NCI-H2107 treated with DMSO at 0.1 percent for 48 hours (cell line): ENCODE results near the gene DGKH.
A peak's percentile ranks its signal among the peaks of the same experiment; 100 is the strongest.

Source experiments
- DNase-seq: peaks from one replicate; lab custom pipeline; 2025; ENCODE audit not compliant: unreplicated experiment; lab: John Stamatoyannopoulos, UW

DGKH gene, protein sequence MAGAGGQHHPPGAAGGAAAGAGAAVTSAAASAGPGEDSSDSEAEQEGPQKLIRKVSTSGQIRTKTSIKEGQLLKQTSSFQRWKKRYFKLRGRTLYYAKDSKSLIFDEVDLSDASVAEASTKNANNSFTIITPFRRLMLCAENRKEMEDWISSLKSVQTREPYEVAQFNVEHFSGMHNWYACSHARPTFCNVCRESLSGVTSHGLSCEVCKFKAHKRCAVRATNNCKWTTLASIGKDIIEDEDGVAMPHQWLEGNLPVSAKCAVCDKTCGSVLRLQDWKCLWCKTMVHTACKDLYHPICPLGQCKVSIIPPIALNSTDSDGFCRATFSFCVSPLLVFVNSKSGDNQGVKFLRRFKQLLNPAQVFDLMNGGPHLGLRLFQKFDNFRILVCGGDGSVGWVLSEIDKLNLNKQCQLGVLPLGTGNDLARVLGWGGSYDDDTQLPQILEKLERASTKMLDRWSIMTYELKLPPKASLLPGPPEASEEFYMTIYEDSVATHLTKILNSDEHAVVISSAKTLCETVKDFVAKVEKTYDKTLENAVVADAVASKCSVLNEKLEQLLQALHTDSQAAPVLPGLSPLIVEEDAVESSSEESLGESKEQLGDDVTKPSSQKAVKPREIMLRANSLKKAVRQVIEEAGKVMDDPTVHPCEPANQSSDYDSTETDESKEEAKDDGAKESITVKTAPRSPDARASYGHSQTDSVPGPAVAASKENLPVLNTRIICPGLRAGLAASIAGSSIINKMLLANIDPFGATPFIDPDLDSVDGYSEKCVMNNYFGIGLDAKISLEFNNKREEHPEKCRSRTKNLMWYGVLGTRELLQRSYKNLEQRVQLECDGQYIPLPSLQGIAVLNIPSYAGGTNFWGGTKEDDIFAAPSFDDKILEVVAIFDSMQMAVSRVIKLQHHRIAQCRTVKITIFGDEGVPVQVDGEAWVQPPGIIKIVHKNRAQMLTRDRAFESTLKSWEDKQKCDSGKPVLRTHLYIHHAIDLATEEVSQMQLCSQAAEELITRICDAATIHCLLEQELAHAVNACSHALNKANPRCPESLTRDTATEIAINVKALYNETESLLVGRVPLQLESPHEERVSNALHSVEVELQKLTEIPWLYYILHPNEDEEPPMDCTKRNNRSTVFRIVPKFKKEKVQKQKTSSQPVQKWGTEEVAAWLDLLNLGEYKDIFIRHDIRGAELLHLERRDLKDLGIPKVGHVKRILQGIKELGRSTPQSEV

DNA sequence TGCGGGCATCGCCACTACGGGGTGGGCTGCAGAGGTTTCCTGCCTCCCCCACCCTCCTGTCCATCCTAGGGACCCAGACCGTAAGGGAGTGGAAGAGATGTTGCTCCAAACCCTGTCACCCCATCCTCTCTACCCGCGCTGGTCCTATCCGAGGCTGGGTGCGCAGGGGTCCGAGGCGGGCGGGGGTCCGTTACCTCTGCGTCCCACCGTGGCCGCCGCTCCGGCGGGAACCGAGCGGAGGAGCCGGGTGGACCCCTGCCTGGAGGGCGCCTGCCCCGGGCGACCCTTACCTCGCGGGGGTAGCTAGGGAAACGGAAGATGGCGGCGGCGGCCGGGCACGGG lies at the start of gene DGKH:
TSS of gene DGKH (plus strand) at position 307 of the 342 bp plus-strand sequence. CDS start 126 bp downstream, outside the sequence.
- no peak for DNase-seq

DNA sequence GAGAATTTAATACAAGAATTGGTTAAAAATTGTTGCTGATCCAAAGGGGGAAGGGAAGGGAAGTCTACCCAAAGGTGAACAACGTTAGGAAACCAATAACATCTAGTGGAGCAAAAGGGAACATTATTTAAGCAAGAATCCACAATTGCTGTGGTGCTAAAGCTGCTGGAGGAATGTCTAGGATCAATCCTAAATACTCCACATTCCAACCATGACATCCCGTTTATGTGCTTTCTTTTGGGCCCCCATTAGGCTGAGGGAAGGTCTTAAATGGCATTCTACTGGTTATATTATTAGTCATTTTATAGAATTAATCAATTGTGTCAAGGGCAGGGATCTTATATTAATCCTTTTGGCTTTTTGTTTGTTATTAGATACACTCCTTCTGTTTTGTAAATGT lies 47.6 kb upstream of the DGKH start:
- no peak for DNase-seq

DNA sequence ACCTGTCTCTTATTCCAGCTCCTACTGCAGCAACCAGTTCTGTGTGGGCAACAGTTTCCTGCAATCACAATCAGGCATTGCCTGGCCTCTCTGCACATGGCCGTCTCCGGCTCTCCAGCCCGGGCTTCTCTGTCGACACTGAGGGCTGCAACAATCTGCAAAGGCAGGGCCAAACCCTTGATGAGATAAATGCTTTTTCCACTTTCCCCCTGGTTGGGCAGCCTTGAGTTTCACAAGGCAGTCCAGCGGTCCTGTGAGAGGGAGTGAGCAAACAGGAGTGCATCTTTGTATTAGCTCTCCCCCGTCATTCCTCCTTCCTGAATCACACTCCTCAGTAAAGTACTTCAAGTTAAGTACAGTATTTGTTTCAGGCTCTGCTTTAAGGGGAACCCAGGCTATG lies 46.9 kb upstream of the DGKH start:
- no peak for DNase-seq

DNA sequence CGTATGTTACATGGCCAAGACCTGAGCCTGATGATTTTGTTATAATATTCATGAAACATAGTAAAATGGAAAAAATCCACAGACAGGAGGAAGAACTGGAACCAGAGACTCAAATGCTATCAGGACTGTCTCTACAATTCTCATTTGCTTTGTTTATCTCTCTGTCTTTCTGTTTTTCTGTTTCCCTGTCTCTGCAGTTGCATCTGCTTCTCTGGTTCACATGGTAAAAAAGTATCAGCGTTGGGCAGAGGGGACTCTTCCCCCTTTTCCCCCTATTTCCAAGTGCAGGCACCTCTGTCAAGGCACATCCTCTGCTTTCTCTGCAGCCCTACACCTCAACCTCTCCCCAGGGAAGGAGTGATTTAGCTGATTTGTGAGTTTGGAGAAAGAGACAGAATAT lies 46.4 kb upstream of the DGKH start:
- DNase-seq, result no peak

DNA sequence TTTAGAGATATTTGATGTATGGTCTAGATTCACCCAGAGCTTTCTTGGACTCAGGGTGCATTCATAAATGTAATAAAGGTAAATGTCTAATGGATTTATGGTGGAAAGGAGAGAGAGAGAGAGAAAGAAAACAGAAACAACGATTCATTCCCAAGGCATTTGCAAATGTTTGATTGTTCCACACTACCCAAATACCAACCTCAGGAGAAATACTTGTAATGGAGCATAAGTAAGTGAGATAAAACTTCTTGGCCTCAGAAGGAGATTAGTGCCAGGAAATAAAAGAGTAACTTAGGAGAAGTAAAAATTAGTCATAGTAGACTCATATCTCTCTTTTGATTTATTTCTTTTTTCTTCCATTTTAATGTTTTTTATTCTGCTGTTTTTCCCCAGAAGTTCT lies 40.6 kb upstream of the DGKH start:
- DNase-seq, result no peak

DNA sequence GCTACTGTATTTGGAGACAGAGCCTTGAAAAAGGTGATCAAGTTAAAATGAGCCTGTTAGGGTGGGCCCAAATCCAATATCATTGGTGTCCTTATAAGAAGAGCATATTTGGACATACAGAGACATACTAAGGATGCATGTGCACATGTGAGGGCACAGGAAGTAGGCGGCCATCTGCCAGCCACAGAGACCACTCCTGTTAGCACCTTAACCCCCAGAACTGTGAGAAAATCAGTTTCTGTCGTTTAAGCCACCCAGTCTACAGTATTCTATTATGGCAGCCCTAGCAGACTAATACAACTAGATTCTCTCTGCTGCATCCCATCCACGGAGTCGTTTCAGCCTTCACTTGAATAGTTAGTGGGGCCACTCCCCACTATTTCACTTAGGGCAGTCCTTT lies 39.4 kb upstream of the DGKH start:
- no peak for DNase-seq

DNA sequence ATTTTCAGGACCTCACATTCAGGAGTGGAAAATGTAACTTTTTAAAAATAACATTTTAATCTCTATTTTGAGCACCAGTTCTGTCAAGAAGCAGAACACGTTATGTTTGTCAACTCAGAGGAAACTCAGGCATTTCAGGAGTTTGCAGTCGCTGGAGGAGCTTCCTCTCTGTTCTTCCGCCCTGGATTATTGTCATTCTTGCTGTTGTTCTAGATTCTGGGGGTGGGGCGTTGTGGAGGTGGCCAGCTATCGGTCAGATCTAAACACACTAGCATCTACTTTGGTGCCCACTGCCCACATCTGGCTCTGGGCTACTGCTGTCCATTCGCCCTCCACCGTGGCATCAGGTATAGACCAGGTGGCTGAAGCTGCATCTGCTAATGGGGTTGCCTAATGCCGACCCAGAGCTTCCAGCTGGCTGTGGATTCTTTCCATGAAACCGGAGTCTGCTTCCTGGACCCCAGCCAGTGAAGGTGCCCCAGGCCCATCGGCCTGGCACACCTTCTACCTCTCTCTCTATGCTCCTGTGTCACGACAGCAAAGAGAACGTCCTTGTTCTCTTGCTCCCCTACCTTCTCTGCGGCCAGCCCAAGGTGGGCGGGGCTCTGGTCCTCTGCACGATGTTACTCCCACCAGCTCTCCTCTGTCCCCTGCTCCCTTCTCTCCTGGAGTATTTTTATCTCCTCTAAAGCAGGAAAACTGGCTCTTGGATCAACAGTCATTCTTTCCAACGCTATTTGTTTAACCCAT lies 36.7 kb upstream of the DGKH start:
- peak; percentile 0 for DNase-seq

DNA sequence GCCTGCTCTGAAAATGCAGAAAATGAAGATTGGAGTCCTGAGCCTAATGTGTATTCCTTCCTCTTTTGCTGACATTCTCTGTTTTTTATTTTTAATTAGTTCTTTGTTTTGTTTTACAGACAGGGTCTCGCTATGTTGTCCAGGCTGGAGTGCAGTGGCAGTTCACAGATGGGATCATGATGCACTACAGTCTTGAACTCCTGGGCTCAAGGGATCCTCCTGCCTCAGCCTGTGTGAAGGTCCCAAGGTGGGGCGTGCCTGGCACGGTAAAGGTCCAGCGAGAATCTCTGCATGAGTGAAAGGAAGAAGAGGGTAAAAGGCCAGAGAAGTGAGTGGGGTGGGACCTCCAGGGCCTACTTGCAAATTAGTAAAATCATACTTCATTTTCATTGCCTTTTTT lies 34.3 kb upstream of the DGKH start:
- no peak for DNase-seq

DNA sequence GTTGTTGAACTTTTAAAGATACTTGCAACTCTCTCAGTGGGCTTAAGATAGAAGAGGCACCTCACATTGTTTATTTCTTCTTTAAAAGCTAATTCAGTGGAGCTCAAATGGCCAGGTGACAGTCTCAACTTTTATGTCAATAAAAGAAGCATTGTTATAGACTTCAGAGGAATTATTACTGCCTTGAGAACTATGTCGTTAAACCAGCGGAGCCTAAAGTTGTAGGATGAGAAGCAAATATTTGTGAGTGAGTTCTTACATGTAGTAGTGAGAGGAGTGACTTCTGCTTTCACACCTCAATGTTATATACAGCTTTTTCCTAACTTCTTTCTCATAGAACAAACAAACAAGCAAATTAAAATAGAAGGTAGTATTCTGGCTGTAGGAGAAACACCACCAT lies 31.2 kb upstream of the DGKH start:
- no peak for DNase-seq

DNA sequence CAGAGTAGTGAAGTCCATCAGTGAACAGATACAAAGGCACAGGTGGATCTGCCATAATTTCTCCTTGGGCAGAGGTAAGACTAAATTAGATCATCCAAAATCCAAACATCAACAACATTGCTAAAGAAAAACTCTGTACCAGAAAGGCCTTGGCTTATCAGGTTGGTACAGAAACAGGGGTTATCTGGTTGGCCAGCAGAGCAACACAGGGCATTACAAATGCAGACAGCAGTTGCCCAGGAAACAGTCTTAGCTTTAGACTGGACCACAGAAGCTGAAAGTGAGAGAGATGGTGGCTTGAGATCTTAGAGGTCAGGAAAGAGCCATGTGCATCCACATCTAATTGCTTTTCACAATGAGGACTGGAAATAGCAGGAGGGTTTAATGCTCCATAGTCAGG lies 26.6 kb upstream of the DGKH start:
- DNase-seq, result no peak

DNA sequence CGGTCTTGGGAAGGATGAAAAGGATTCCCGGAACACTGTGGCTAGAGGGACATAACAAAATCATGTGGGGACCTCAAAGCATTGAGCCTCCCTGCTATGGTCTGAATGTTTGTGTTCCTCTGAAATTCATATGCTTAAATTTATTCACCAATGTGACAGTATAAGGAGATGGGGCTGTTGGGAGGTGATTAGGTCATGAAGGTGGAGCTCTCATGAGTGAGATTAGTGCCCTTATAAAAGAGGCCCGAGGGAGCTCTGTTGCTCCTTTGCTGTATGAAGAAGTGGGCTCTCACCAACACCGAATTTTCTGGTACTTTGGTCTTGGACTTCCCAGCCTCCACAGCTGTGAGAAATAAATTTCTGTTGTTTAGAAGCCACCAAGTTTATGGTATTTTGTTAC lies 26.1 kb upstream of the DGKH start:
- no peak for DNase-seq

DNA sequence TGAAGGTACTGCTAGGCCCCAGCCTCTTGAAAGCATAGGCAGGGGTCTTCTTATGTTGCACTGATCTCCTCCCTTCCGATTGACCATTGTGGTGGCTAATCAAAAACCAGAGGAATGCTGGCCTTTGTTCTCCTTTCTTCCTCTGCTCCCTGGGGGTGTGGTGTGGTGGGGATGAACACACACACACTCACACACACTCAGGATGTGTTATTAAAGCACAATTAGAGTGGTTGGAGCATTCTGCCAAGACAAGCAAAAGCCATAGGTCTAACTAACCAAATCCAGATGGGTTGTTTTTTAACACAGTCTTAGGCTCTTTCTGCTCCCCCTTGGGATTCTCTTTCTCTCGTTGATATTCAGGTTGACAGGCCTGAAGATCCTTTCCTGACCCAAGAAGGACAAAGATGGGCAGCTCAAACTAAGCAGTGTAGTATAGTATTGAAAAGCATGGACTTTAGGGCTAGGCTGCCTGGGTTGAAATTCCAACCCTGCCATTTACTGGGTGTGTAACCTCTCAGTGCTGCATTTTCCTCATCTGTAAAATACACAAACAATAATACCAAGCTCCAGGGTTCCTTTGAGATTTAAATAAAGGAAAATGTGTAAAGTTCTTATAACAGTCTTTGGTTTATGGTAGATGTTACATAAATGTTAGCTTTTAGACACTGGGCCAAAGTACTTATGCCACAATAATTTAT lies 25.5 kb upstream of the DGKH start:
- DNase-seq, result no peak

DNA sequence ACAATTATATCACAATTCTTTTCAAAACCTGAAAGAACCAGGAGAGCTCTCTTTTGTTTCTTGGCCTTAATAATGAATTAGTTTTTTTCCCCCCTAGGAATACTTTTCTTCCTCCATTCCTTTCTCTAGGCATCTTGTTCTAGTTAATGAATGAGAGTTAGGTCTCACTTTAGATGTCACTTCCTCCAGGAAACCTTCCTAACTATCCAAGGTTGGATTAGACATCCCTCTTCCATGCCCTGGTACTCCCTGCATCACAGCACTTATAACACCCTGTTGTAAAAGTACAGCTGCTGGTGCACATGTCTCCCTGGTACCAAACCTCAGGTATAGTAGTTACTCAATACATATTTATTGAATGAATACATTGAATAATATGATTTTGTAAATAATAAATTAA lies 21.2 kb upstream of the DGKH start:
- no peak for DNase-seq

DNA sequence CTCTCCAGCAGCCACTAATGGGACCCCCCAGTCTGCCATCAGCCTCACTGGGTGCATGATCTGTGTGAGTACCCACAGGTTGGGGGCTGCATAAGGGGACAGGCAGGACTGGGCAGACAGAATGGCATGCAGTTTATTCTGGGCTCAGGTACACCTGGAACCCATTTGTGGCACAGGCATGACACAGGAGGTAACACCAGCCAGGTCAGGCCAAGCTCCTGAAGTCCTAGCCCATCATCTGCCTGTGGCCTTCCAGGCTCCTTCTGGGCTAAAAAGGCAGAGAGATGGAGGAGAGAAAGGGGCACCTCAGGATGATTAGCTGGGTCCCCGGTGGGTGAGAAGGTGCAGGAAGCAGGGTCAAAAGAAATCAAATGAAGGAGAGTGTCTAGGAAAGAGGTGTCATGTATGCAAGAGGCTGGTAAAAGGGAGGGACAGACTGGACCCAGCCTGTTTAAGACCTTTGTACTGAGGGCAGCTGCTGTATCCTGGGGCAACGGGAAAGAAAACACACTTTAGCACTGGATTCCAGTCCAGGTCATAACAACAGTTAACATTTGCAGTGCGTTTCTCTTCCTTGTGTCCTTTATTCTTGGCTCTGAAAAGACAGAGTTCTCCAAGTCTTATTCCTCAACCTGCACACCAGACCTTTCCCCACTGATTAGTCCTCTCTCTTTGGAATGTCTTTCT lies 20.2 kb upstream of the DGKH start:
- DNase-seq, result no peak

DNA sequence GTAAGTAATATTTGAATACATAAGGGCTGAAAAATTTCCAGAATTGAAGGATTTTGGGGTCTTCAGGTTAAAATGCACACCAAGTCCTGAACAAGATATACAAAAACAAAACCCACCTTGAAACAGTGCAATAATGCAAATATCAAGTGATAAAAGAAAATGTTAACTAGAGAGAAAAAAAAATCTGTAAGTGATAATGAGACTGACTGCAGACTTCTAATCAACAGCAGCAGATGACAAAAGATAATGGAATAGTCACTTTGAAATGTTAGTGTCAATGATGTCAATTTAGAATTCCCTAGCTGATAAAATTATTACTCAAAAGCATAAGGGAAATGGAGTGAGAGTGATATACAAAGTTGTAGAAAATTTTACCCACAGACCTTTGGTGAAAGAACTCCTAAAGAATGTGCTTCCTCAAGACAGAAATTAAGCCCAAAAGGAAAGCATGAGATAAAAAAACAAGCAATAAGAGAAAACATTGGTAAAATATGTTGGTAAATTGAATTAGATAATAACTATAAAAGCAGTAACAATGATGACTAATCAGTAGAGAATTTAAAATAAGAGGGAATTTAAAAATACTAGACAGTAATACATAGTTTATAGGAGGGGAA lies 12.4 kb upstream of the DGKH start:
- no peak for DNase-seq

DNA sequence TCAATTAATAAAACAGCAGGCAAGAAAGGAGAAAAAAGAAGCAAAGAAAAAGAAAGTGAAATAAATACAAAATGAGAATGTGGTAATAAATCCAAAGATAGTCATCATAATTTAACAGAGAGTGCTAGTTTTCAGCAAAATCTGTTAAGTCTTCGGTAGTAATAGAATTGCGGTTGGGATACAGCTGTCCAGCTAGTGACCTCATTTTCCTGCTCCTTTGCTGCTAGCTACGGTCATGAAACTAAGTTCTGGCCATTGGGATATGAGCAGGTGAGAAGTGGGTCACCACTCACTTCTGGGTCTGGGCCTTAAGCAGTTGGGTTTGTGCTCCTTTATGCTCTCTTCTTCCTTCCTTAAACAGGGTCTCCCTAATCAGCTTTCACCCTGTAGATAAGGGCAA lies 11.7 kb upstream of the DGKH start:
- DNase-seq, result no peak

DNA sequence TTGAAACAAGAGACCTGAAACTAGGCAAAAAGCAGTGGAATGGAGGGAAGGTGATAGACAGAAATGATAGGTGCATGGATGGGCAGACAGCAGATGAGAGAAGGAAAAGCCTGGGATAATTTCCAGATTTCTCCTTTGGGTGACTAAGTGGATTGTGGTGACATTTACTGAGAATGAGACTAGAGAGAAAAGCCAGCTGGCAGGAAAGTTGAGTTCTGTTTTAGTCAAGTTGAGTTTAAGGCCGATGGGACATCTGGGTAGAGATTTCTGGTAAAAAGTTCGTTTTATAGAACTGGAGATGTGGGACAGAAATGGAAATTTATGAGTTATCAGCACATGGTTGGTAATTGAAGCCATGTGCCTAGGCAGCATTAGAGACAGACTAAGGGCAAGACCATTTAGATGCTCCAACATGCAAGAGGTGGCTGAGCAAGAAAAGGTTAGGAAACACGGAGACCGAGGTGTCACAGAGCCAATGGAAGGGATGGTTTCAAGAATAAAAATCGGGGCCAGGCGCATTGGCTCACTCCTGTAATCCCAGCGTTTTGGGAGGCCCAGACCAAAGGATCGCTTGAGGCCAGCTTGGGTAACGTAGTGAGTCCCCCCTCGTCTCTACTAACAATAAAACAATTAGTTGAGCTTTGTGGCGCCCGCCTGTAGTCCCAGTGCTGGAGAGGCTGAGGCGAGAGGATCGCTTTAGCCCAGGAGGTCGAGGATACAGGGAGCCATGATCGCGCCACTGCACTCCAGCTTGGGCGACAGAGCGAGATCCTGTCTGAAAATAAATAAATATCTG lies 9.6 kb upstream of the DGKH start:
- no peak for DNase-seq

DNA sequence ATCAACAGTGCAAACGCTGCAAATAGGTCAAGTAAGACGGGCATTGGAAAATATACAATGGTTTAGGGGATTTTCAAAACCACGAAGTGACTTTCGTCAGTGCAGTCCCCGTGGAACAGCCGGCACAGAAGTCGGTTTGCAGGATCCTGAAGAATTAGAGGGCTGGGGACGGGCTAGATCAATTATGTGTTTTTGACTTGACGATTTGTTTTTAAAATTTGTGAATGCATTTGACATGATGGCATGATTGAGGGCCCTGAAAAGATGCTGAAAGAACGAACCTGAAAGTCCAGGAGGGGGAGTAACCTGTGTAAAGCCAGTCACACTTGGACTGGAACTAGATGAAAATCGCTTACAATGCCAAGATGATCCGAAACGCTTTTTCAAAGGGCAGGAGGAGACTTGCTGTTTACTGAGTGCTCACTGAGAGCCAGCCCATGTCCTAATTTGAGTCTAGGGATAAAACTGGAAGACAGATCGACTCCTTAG lies 8.9 kb upstream of the DGKH start:
- no peak for DNase-seq
